ENCODE results near the gene AIF1.

The AIF1 gene

GRCh38 chr6:31642798-31643570, 27.9 kb downstream of the AIF1 start:
- DNase-seq (ENCODE audit: low spot score) = no peak

GRCh38 chr6:31643818-31644454, 28.9 kb downstream of the AIF1 start:
- DNase-seq (ENCODE audit: low spot score) = no peak

- DNase-seq (ENCODE audit: low spot score) = no peak
Observed at GRCh38 chr6:31645325-31645724, 30.3 kb downstream of the AIF1 start.

- peak; percentile 74 for DNase-seq (ENCODE audit: low spot score)
Observed at GRCh38 chr6:31651602-31652191, 36.7 kb downstream of the AIF1 start.

GRCh38 chr6:31652925-31653724, 38.1 kb downstream of the AIF1 start:
- peak; percentile 89 for DNase-seq (ENCODE audit: low spot score)

GRCh38 chr6:31654574-31655348, 39.7 kb downstream of the AIF1 start:
- DNase-seq (ENCODE audit: low spot score) = no peak

- peak; percentile 72 for DNase-seq (ENCODE audit: low spot score)
Observed at GRCh38 chr6:31655349-31656237, 40.6 kb downstream of the AIF1 start, which contains the start of gene APOM. Gene APOM, plus strand, starts transcription at chr6:31655894. Its CDS starts 73 bp downstream, at chr6:31655967.

GRCh38 chr6:31657406-31658157, 42.5 kb downstream of the AIF1 start:
- no peak for DNase-seq (ENCODE audit: low spot score)

GRCh38 chr6:31658158-31658688, 43.2 kb downstream of the AIF1 start:
- DNase-seq (ENCODE audit: low spot score) = no peak

GRCh38 chr6:31658983-31659648, 44.1 kb downstream of the AIF1 start:
- DNase-seq (ENCODE audit: low spot score) = no peak

- no peak for DNase-seq (ENCODE audit: low spot score)
Observed at GRCh38 chr6:31659649-31660380, 44.8 kb downstream of the AIF1 start.

GRCh38 chr6:31660381-31661261, 45.6 kb downstream of the AIF1 start, which contains the start of gene C6orf47:
Gene C6orf47, minus strand, starts transcription at chr6:31660778. Its CDS starts 831 bp downstream, at chr6:31659947.
- peak; percentile 80 for DNase-seq (ENCODE audit: low spot score)

- no peak for DNase-seq (ENCODE audit: low spot score)
Observed at GRCh38 chr6:31661262-31662123, 46.5 kb downstream of the AIF1 start.

- no peak for DNase-seq (ENCODE audit: low spot score)
Observed at GRCh38 chr6:31662124-31662723, 47.2 kb downstream of the AIF1 start.

GRCh38 chr6:31663126-31663960, 48.3 kb downstream of the AIF1 start:
- DNase-seq (ENCODE audit: low spot score) = no peak

All from HuH-7 (cell line).